ENCODE data around the gene ARL2. TPM values are rescaled to one million over a fixed set of nuclear protein-coding genes. Genes with fewer than 3 reads are reported as not detected.

Gene ARL2
- polyA plus RNA-seq, 1 of the 3 experiments (the other 2 are of a cell fraction), result 252 TPM

DNA sequence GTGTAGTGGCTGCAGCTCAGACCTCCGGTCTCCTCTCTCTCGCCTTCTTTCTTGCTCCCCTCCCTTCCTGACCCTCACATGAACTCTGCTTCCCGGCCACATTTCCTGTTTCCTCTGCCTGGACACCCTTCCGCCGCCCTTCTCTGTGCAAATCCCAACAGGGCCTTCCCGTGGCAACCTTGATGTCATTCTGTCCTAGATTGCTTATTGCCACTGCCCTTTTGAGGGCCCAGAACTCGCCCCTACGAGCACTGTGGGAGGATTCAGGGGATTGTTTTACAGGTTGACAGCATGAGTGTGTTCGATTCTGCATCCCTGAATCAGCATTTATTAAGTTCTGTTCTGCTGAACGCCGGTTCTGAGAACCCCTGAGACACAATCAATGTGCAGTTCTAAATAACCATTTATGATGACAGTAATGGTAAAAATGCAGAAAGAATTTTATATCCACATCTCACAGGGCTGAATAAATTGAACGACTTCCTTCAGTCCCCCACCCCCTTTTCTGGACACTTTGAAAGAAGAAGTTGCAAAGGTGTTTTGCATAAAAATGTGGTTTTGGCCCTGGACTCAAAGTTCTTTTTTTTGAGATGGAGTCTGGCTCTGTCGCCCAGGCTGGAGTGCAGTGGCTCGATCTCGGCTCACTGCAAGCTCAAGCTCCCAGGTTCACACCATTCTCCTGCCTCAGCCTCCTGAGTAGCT, 23.6 kb upstream of the ARL2 start:
- Histone ChIP-seq H3K9me3 (no peaks in the 10 kb centered on the region), H3K27me3 (ENCODE audit: insufficient read depth) (no peaks in the 10 kb centered on the region), H3K4me2 (no peak overlapping the region; the same call in 1 of the 2 replicates), H3K27ac (ENCODE audit: low read depth in 2 of 2, low read length in 1 of 2) (no peak overlapping the region), H3K9me2 (no peaks in the 10 kb centered on the region), H4K20me1 (ENCODE audit: insufficient read depth) (no peaks in the 10 kb centered on the region), H3K4me1 (ENCODE audit: control insufficient read depth in 1 of 2, insufficient read depth in 2 of 2, low read depth in 1 of 2, low read length in 1 of 2) (peaks cover 0 to 6% of the 10 kb centered on the region in 2 experiments; a peak in 1 of 4 replicates), H3K9ac (no peak overlapping the region), H3K36me3 (replicated peaks in 1 of 2; ENCODE audit: control insufficient read depth in 1 of 2, insufficient read depth in 2 of 2, low read length in 1 of 2) (no peaks in the 10 kb centered on the region), H3K4me3 (ENCODE audit: low read depth in 2 of 2, low read length in 1 of 2) (no peak overlapping the region), H3F3A (replicated peaks; ENCODE audit: insufficient read depth) (no peaks in the 10 kb centered on the region), H3K79me2 (ENCODE audit: insufficient read depth) (no peaks in the 10 kb centered on the region), H2AFZ (ENCODE audit: low read depth) (no peak overlapping the region)
- WGBS (ENCODE audit: low lambda C conversion rate), result 77% methylated on average over 15 of the region's 15 CpGs
- CTCF ChIA-PET, result no interaction called here
- no peak for TF ChIP-seq POLR2AphosphoS5 (IDR thresholded peaks at IDR 0.05; ENCODE audit: low read depth, low read length)
- TF ChIP-seq, protein P1, sequence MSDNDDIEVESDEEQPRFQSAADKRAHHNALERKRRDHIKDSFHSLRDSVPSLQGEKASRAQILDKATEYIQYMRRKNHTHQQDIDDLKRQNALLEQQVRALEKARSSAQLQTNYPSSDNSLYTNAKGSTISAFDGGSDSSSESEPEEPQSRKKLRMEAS (IDR thresholded peaks at IDR 0.05; ENCODE audit: low read depth), result no peak
- TF ChIP-seq YY1 (IDR thresholded peaks at IDR 0.05; ENCODE audit: low read depth), result no peak
- TF ChIP-seq GABPA (IDR thresholded peaks at IDR 0.05; ENCODE audit: low read depth), result no peak
- TF ChIP-seq, protein P2, sequence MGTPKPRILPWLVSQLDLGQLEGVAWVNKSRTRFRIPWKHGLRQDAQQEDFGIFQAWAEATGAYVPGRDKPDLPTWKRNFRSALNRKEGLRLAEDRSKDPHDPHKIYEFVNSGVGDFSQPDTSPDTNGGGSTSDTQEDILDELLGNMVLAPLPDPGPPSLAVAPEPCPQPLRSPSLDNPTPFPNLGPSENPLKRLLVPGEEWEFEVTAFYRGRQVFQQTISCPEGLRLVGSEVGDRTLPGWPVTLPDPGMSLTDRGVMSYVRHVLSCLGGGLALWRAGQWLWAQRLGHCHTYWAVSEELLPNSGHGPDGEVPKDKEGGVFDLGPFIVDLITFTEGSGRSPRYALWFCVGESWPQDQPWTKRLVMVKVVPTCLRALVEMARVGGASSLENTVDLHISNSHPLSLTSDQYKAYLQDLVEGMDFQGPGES (IDR thresholded peaks at IDR 0.05; ENCODE audit: low read depth, low read length), result no peak
- no peak for TF ChIP-seq JUND (IDR thresholded peaks at IDR 0.05)
- no peak for TF ChIP-seq MXI1 (IDR thresholded peaks at IDR 0.05; ENCODE audit: low read depth, low read length)
- TF ChIP-seq, protein P3, sequence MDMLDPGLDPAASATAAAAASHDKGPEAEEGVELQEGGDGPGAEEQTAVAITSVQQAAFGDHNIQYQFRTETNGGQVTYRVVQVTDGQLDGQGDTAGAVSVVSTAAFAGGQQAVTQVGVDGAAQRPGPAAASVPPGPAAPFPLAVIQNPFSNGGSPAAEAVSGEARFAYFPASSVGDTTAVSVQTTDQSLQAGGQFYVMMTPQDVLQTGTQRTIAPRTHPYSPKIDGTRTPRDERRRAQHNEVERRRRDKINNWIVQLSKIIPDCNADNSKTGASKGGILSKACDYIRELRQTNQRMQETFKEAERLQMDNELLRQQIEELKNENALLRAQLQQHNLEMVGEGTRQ (IDR thresholded peaks at IDR 0.05; ENCODE audit: borderline replicate concordance, low read depth, low read length), result no peak
- TF ChIP-seq TEAD4 (IDR thresholded peaks at IDR 0.05; ENCODE audit: borderline replicate concordance, insufficient read depth), result no peak
- TF ChIP-seq, protein P4, sequence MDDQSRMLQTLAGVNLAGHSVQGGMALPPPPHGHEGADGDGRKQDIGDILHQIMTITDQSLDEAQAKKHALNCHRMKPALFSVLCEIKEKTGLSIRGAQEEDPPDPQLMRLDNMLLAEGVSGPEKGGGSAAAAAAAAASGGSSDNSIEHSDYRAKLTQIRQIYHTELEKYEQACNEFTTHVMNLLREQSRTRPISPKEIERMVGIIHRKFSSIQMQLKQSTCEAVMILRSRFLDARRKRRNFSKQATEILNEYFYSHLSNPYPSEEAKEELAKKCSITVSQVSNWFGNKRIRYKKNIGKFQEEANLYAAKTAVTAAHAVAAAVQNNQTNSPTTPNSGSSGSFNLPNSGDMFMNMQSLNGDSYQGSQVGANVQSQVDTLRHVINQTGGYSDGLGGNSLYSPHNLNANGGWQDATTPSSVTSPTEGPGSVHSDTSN (IDR thresholded peaks at IDR 0.05), result no peak
- DNase-seq, result no peak
- POLR2A ChIA-PET, result no interaction called here

DNA sequence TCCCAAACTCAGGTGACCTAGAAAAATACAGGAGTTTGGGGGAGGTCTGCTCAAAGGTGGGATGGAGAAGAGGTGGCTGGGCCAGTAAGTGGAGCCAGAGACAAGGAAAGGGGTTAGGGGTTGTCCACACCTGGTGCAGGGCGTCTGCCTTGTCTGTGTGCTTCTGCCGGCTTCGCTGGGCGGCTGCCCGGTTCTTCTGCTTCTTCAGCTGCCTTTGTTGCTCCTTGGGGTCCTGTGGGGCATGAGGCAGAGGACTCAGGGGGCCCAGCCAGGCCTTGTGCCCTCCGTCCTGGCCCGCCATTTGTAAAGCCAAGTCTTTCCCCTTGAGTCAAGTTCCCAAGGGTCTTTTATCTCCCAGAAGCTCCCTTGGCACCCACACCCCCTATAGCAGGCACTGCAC, 19.6 kb upstream of the ARL2 start:
- H3K4me2 ChIP-seq, result no peak overlapping the region
- H3K36me3 ChIP-seq (replicated peaks in 1 of 2; ENCODE audit: control insufficient read depth in 1 of 2, insufficient read depth in 2 of 2, low read length in 1 of 2), result no peaks in the 10 kb centered on the region
- no peak overlapping the region for H3K4me3 ChIP-seq (ENCODE audit: low read depth in 2 of 2, low read length in 1 of 2)
- no peaks in the 10 kb centered on the region for H3K9me2 ChIP-seq
- H3K9ac ChIP-seq, result no peak overlapping the region
- ChIA-PET CTCF (interaction anchor here (1.7 kb wide), 1 partner anchor 20 kb away, joined by 6 read pairs; the partner anchor contains the start of gene ARL2), POLR2A (no interaction called here)
- H3K4me1 ChIP-seq (ENCODE audit: control insufficient read depth in 1 of 2, insufficient read depth in 2 of 2, low read depth in 1 of 2, low read length in 1 of 2), result peaks cover 0 to 6% of the 10 kb centered on the region in 2 experiments; a peak in 1 of 4 replicates
- no peaks in the 10 kb centered on the region for H3K27me3 ChIP-seq (ENCODE audit: insufficient read depth)
- 70% methylated on average over 3 of the region's 7 CpGs for WGBS (ENCODE audit: low lambda C conversion rate)
- H4K20me1 ChIP-seq (ENCODE audit: insufficient read depth), result no peaks in the 10 kb centered on the region
- DNase-seq, result no peak
- H3F3A ChIP-seq (replicated peaks; ENCODE audit: insufficient read depth), result no peaks in the 10 kb centered on the region
- no peak for TF ChIP-seq MEF2A (IDR thresholded peaks at IDR 0.05; ENCODE audit: borderline replicate concordance, low read depth)
- H3K27ac ChIP-seq (ENCODE audit: low read depth in 2 of 2, low read length in 1 of 2), result no peak overlapping the region
- H3K9me3 ChIP-seq, result no peaks in the 10 kb centered on the region
- H3K79me2 ChIP-seq (ENCODE audit: insufficient read depth), result no peaks in the 10 kb centered on the region
- H2AFZ ChIP-seq (ENCODE audit: low read depth), result no peak overlapping the region
